ENCODE data around the gene TMOD3. TPM values are rescaled to one million over a fixed set of nuclear protein-coding genes. Genes with fewer than 3 reads are reported as not detected.

The TMOD3 gene
- polyA plus RNA-seq, 1 experiment, result 5.8 TPM

GRCh38 chr15:51844747-51845426 is 15.4 kb downstream of the TMOD3 start:
- Histone ChIP-seq H3K4me3 (ENCODE audit: low read depth, low read length) (no peak overlapping the region), H3K36me3 (ENCODE audit: control insufficient read depth, insufficient read depth, low read length) (no peaks in the 10 kb centered on the region), H3K27me3 (ENCODE audit: control insufficient read depth, insufficient read depth, low read length) (no peaks in the 10 kb centered on the region)
- ChIA-PET POLR2A (no interaction called here), CTCF (interaction anchor here (1.2 kb wide), 1 partner anchor 16 kb away, joined by 4 read pairs; the partner anchor contains the start of gene TMOD3)
- no peak for DNase-seq (ENCODE audit: low read depth)
- TF ChIP-seq CTCF (IDR thresholded peaks at IDR 0.05; ENCODE audit: insufficient read depth, low read depth, low read length), result no peak

- no peak overlapping the region for H3K4me3 ChIP-seq (ENCODE audit: low read depth, low read length)
- no peaks in the 10 kb centered on the region for H3K27me3 ChIP-seq (ENCODE audit: control insufficient read depth, insufficient read depth, low read length)
- POLR2A ChIA-PET, result no interaction called here
- DNase-seq (ENCODE audit: low read depth), result no peak
- H3K36me3 ChIP-seq (ENCODE audit: control insufficient read depth, insufficient read depth, low read length), result no peaks in the 10 kb centered on the region
- TF ChIP-seq CTCF (IDR thresholded peaks at IDR 0.05; ENCODE audit: insufficient read depth, low read depth, low read length), result no peak
- CTCF ChIA-PET, result interaction anchor here (1.2 kb wide), 1 partner anchor 17 kb away, joined by 4 read pairs; the partner anchor contains the start of gene TMOD3
Measured at GRCh38 chr15:51846066-51846462, 16.6 kb downstream of the TMOD3 start.

GRCh38 chr15:51846463-51847230 is 17.2 kb downstream of the TMOD3 start:
- no peak overlapping the region for H3K4me3 ChIP-seq (ENCODE audit: low read depth, low read length)

GRCh38 chr15:51848811-51849210 is 19.4 kb downstream of the TMOD3 start:
- Histone ChIP-seq H3K36me3 (ENCODE audit: control insufficient read depth, insufficient read depth, low read length) (no peaks in the 10 kb centered on the region), H3K4me3 (ENCODE audit: low read depth, low read length) (no peak overlapping the region), H3K27me3 (ENCODE audit: control insufficient read depth, insufficient read depth, low read length) (no peaks in the 10 kb centered on the region)
- no peak for TF ChIP-seq CTCF (IDR thresholded peaks at IDR 0.05; ENCODE audit: insufficient read depth, low read depth, low read length)
- CTCF ChIA-PET, result no interaction called here
- DNase-seq (ENCODE audit: low read depth), result no peak
- POLR2A ChIA-PET, result no interaction called here

More at GRCh38 chr15:51846463-51847230, 17.2 kb downstream of the TMOD3 start:
- H3K27me3 ChIP-seq (ENCODE audit: control insufficient read depth, insufficient read depth, low read length), result no peaks in the 10 kb centered on the region
- TF ChIP-seq CTCF (IDR thresholded peaks at IDR 0.05; ENCODE audit: insufficient read depth, low read depth, low read length), result no peak
- ChIA-PET POLR2A (no interaction called here), CTCF (no interaction called here)
- DNase-seq (ENCODE audit: low read depth), result no peak
- H3K36me3 ChIP-seq (ENCODE audit: control insufficient read depth, insufficient read depth, low read length), result no peaks in the 10 kb centered on the region

GRCh38 chr15:51849860-51850259 is 20.4 kb downstream of the TMOD3 start:
- DNase-seq (ENCODE audit: low read depth), result no peak
- Histone ChIP-seq H3K27me3 (ENCODE audit: control insufficient read depth, insufficient read depth, low read length) (no peaks in the 10 kb centered on the region), H3K36me3 (ENCODE audit: control insufficient read depth, insufficient read depth, low read length) (no peaks in the 10 kb centered on the region), H3K4me3 (ENCODE audit: low read depth, low read length) (no peak overlapping the region)
- no peak for TF ChIP-seq CTCF (IDR thresholded peaks at IDR 0.05; ENCODE audit: insufficient read depth, low read depth, low read length)
- ChIA-PET POLR2A (no interaction called here), CTCF (no interaction called here)
